Measurements from ENCODE around the gene THSD4. TPM values are rescaled to one million over a fixed set of nuclear protein-coding genes. Genes with fewer than 3 reads are reported as not detected.

Gene THSD4
- total RNA-seq, 6 experiments from 2014 or later: 5.2 to 21.8 (median 13.7) TPM

GRCh38 chr15:71730277-71731144, 615.2 kb downstream of the THSD4 start:
- Histone ChIP-seq H3K27me3 (no peaks in the 10 kb centered on the region), H3K4me1 (peaks cover 0 to 21% (median 10%) of the 10 kb centered on the region in 4 donors), H3K9me3 (no peaks in the 10 kb centered on the region), H3K36me3 (no peaks in the 10 kb centered on the region), H3K4me3 (no peak overlapping the region), H3K27ac (peak overlapping the region in 1 of 3 donors; percentile 17)
- 39% methylated on average over 15 of the region's 15 CpGs for WGBS (ENCODE audit: insufficient coverage, low coverage, low lambda C conversion rate, missing lambda C conversion rate)
- ATAC-seq (peak; percentile 63 to 72 (median 68)), DNase-seq (peak in 1 of 3 donors; percentile 54)
- intact Hi-C loops (cut with DNase I): no loop called here
- TF ChIP-seq POLR2A (IDR thresholded peaks at IDR 0.05): no peak
- TF ChIP-seq CTCF (IDR thresholded peaks at IDR 0.05): peak; percentile 74 to 81 (median 80)

GRCh38 chr15:71732636-71733035, 617.4 kb downstream of the THSD4 start:
- 25% methylated on average over 2 of the region's 2 CpGs for WGBS (ENCODE audit: insufficient coverage, low coverage, low lambda C conversion rate, missing lambda C conversion rate)

GRCh38 chr15:71733122-71733521, 617.9 kb downstream of the THSD4 start:
- H3K27ac ChIP-seq: peak overlapping the region in 2 of 3 donors; percentile 60 to 82
- H3K27me3 ChIP-seq: no peaks in the 10 kb centered on the region
- H3K9me3 ChIP-seq: no peaks in the 10 kb centered on the region
- H3K36me3 ChIP-seq: no peaks in the 10 kb centered on the region
- no peak for DNase-seq
- no peak for ATAC-seq
- WGBS (ENCODE audit: insufficient coverage, low coverage, low lambda C conversion rate, missing lambda C conversion rate): 73% methylated on average over 1 of the region's 1 CpG
- intact Hi-C loops (cut with DNase I): no loop called here
- TF ChIP-seq CTCF (IDR thresholded peaks at IDR 0.05): no peak
- no peak for TF ChIP-seq POLR2A (IDR thresholded peaks at IDR 0.05)
- H3K4me1 ChIP-seq: peaks cover 0 to 21% (median 10%) of the 10 kb centered on the region in 4 donors
- no peak overlapping the region for H3K4me3 ChIP-seq

More at GRCh38 chr15:71732636-71733035, 617.4 kb downstream of the THSD4 start:
- Histone ChIP-seq H3K9me3 (no peaks in the 10 kb centered on the region), H3K27ac (peak overlapping the region in 2 of 3 donors; percentile 60 to 82), H3K27me3 (no peaks in the 10 kb centered on the region), H3K36me3 (no peaks in the 10 kb centered on the region), H3K4me3 (no peak overlapping the region), H3K4me1 (peaks cover 0 to 21% (median 10%) of the 10 kb centered on the region in 4 donors)
- intact Hi-C loops (cut with DNase I): no loop called here
- peak; percentile 89 to 95 (median 91) for ATAC-seq
- peak; percentile 48 to 91 (median 72) for DNase-seq
- no peak for TF ChIP-seq CTCF (IDR thresholded peaks at IDR 0.05)
- no peak for TF ChIP-seq POLR2A (IDR thresholded peaks at IDR 0.05)

- Histone ChIP-seq H3K27ac (no peak overlapping the region), H3K36me3 (no peaks in the 10 kb centered on the region), H3K4me3 (no peak overlapping the region), H3K4me1 (peaks cover 0 to 21% (median 10%) of the 10 kb centered on the region in 4 donors), H3K9me3 (no peaks in the 10 kb centered on the region), H3K27me3 (no peaks in the 10 kb centered on the region)
- DNase-seq (no peak), ATAC-seq (no peak)
- TF ChIP-seq CTCF (IDR thresholded peaks at IDR 0.05): no peak
- TF ChIP-seq POLR2A (IDR thresholded peaks at IDR 0.05): no peak
- 100% methylated on average over 1 of the region's 4 CpGs for WGBS (ENCODE audit: insufficient coverage, low coverage, low lambda C conversion rate, missing lambda C conversion rate)
- intact Hi-C loops (cut with DNase I): no loop called here
These were observed 619.6 kb downstream of the THSD4 start for GRCh38 chr15:71734709-71735384.
